Activated naive CD4-positive, alpha-beta T cell treated with Interleukin-2 at 50 U/mL for 16 hours (primary cell): ENCODE results near the gene AOAH.

Experiments
- DNase-seq: peaks from one replicate; pipeline ENCODE4 v3.0.0-alpha.2; 2020

The AOAH gene

DNA sequence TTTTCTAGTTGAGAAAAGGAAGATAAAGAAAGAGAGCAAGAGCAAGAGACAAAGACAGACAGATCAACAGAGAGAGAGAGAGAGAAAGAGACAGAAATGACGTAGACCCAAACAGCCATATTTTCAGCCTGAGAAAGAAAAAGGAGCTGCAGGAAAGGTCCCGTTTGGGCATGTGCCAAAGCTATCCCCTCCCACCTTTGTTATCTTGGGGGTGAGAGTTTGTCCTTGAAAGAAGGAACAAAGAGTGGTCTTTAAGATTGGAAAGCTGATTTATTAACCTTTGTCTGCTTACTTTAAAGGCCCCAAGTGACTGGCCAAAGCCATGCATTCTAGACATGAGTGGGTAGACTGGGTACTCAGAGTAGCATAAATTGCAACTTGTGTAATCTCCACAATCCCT is 98.2 kb downstream of the AOAH start:
- no peak for DNase-seq

DNA sequence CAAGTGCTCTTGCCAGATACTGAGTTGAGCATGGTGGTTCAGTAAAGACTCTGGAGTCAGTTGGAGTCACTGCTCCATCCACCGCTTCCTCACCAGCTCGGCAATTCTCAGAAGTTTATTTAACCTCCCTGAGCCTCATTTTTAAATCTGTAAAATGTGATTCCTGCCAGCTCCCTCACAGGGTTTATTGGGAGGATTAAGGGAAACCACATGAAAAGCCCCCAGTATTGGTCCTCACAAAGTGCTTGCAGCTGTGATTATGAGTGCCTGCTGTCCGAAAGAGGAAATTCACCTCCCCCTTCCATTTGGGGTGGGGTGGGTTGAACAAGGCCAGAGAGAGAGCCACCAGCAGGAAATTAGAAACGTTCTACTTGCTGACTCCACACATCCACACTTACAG is 99.0 kb downstream of the AOAH start:
- DNase-seq, result no peak

DNA sequence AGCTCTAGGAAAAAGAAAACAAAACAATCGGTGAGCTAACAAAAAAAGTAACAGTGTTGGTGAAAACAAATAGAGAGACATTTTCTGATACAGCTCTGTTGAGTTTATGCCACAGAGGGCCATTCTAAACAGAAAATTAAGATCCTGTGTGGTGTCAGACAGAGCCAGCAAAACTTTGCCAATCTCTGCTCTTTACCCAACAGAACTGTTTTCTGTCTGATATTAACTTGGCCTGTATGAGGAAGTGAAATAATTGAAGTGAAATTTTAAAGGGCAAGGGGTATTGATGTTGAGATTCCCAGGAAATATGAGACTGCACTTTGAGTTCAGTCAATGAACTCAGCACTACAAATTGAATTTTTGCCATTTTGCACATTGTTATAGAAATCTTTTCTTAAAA is 101.0 kb downstream of the AOAH start:
- DNase-seq, result no peak

DNA sequence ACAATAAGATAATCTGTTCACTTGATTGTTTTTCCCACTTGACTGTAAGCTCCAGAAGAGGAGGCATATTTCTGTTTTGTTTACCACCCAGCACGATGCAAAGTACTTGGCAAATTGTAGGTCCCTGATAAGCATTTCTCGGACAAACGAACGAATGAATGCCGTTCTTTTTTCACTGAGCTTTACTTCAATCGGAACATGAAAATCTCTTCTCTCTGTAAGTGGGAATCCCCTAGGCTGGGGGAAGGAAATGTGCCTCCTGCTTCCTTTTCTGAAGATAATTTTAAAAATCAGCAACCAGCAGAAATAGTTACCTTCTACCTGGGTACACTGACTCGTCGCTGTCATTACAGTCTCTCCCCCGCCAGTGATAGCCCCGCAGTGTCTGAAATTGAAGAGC is 102.9 kb downstream of the AOAH start:
- DNase-seq, result no peak

DNA sequence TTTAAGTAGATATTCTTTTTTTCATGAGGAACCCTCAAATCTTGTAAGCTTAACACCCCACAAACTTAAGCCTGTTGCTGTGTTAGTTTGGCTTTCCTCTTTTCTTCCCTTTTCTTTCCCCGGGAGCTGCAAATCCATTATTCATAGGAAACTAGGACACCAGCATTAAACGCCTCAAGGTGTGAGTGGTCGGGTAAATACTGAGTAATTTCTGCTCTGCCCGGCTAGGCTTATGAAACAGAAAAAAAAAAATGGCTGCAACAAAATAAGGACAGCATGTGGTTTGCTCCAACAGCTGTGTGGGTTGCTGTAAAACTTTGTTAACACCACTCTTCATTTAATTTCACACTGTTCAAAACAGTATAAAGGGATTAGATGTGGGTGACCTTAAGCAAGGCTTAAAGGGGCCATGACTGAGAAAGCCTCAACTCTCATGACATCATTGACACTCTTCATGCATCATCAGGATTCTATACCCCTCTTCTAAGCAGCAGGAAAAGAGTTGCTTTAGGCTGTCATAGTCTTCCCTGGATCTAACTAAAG is 104.1 kb downstream of the AOAH start:
- DNase-seq, result no peak

DNA sequence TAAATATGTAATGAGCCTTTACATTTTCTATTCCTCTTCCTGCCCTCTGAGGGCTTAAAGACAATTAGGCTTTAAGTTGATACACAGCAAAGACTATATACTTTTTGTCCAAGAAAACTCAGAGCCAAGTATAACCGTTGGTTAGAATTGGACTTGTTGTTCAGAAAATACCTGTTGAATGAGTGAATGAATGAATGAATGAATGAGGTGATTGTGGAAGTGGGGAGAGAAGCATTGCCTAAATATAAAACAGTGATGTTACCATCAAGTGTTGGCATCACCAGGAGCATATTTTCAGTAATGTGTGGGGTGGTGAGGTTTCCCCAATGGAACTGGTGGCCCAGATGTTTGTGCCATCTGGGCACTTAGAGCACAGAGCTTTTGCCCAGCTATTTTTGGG is 106.9 kb downstream of the AOAH start:
- no peak for DNase-seq

DNA sequence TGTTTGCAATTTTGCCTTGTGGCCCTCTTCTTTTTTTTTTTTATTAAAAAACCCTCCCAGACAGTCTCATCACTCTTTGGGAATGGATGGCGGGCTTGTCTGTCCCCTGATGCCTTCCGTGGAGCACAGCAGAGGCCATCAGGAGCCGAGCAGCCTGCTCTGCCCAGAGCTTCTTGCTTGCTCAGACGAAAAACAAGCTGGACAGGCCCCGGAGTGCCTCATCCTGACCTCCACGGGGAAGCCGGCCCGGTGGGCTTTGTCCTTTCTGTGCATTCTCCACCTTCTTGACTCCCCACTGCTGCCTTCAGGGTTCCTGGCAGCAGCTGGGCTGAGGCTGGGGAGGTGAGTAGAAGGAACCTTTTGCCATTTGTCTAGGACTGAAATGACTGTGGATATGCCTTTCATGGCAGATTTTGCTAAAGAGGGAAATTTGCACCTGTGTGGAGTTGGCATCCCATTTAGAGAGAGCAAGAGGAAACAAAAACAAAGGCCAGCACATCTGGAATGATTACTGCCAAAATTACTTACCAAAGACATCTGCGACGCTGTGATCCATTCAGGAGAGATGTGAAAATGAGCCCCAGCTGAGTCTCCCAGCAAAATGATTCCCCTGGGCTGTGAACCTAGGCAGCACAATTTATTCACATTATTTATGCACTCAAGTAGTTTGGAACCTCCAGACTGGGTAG is 108.3 kb downstream of the AOAH start:
- DNase-seq, result no peak

DNA sequence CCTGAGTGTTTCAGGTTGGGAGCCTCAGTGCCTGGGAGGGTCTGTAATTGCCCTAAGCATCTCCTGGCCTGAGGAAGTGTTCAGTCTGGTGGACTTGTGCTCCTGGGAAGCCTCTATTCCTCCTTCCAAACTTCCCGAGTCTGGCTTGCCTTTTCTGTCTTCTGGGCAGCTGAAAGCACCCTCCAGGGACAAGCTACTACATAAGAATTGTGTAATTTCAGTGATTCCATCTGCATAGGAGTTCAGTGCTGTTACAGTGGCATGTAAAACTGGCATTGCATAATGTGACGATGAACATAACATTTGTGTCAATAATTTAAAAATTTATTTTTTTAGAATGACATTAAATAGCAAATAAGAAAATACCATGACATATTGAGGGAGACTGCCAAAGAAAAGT is 109.3 kb downstream of the AOAH start:
- no peak for DNase-seq

DNA sequence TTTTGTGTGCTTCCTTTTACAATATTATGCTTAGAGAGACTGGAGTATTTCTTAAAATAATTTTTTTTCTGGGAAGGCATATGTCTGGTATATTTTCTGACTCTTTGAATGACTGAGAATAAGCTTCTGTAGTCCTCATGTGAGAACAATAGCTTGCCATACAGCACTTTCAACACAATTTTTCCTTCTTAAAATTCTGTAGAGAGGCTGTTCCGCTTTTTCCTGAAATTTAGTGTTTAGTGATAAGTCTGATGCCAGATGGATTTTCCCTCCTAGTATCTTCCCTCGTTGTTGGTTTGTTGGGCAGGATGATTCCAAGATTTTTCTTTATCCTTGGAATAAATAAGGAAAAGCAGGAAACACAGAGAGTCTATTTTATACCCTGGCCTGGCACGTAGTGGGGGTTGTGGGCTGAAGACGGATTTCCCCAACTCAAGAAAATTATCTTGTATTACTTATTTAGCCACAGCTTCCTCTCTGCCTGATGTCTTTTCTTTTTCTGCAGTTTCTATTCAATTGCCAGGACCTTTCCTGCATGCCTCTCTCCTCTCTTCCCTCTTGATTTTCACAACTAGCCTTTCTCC is 111.2 kb downstream of the AOAH start:
- DNase-seq, result no peak

DNA sequence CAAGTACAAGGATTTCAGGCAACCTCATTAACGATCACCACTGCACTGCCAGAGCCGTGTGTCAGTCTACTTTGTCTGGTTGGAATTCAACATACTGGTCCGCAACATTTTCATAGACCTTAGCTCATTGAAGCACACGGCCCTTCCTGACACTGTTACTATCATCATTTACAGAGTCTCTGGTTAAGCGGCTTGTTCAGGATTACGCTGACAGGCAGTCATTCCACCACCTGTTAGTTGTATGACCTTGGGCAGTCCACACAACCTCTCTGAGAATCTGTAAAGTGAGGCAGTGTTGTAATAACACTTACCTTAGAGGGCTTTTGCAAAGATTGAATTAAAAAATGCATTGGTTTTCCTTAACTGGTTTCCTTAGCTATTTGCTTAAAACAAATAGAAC is 112.6 kb downstream of the AOAH start:
- DNase-seq, result no peak

DNA sequence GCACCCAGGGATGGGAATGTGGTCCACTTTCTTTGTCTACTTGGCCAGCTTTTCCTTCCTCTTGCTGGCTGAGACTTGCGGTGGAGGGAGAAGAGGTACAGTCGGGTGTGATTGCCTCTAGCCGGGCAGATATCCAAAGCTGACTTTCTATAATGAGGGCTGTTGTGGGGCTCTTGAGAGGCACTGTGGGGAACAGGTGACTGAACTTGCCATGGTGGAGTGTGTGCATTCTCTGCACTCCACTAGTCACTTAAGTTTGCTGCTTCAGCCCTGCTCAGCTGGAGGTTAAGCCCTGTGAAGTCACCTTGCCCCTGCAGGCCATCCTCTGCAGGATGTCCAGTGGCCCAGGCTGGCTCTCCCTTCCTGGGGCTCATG is 116.6 kb downstream of the AOAH start:
- DNase-seq, result no peak

DNA sequence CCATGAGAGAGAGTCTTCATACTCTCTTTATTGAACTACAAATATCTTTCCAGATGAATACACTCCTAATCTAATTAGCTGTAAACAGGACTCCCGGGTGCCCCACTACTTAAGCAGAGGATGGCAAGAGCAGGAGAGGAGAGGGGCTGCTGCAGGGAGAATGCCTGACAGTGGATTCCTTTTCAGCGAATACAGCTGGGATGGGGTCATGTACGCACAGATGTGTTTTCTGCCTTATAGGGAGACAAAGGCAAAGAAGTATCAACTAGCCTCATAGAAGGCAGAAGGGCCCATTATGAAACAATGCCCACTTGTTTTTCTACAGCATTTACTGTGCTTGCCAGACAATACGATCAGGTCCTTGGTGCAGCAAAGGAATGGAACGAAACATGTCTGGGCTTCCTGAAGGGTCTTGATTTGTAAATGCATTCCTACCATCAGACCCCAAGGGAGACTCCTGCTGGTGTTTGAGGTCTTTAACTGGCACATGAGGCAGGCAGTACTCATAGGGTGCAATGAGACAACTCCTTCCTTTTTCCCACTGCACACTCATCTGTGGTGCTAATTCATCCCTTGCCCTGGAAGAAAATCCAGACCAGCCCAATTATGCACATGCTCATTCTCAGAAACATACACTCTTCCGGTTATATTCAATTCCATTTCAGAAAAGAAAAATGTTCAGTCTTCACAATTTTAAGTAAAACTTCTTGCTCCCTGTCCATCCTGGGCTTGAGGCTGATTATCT is 117.1 kb downstream of the AOAH start:
- no peak for DNase-seq

DNA sequence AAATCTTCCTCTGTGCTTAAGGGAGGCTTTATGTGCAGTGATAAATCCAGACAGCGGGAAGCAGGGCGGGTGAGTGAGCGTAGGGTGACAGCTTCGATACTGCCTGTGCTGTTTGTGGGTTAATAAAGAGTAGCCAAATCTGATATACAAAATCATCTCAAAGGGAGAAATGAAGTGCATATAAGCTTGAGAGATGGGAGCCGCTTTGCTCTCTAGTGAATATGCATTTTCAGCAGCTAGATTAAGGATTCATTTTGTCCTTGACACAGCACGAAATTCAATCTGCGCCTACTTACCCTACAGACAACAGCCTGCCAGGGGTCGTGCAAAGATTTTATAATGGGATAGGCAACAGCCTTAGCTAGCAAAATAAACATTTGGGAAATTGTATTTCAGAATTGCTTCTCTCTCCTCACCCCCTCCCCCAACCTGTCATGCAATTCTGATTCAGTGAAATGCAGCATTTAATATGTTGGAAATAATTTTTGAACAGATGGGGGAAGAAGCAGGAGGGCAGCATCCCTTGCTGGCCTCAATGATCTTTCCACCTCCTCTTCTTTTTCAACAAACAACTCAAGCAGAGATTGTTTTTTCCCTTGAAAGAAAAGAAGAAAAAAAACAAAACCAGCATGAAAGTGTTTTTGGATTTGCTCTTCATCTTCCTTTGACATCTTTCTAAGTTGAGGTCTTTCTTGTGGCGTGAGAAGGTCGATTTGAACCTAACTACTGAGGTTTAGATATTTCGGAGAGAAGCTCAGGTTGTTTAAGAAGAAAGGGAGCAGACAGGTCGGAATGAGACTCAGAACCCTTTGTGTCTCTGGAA is 117.9 kb downstream of the AOAH start:
- no peak for DNase-seq

DNA sequence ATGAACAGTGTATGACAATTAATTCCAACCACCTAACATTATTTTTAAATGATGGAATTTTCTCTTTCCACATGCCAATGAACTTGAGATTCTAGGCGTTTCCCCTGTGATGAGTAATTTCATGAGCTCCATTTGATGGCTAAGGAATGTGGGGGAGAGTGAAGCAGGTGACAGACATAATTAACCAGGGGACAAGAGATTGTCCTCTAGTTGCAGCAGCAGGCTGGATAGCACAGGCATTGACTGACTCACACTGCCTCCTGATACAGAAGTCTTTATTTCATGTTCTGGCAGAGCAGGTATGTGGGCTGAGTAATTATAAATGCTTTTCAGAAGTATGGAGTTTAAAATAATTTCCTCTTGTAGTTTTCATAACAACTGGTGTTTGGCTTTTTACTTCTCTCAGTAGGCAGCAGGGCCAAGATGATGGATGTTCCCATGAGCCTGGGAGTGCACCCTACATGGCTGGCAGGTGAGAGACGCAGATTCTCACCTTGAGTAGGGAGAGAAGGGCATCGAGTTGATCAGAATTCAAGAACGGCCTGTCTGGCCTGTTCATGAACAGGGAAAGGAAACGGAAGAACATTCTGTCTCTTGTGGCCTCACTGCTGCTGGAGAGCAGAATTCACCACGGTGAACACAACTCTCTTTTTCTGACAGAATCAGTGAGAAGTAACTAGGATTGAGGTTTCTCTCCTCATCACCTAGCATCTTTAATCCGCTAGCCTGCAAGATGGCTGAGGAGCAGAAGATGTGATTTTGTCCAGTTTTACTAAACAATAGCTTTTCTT is 118.8 kb downstream of the AOAH start:
- no peak for DNase-seq

DNA sequence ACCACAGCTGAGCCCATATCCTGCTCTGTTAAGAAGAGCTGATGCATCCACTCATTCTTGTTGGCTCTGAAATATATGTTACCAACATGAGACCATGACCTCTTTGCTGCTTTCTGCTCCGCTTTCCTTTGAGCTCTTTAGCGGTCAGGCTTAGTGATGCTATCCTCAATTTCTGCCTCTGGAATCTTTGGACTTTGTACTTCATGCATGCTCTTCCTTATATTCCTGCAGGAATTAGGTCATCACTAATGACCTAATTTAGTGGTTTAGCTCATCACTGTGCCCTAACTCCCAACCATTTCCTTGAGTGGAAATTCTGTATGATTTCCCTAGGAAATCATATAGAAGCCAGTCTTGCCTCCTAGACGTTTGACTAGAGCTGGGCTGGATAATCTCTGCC is 119.5 kb downstream of the AOAH start:
- no peak for DNase-seq

DNA sequence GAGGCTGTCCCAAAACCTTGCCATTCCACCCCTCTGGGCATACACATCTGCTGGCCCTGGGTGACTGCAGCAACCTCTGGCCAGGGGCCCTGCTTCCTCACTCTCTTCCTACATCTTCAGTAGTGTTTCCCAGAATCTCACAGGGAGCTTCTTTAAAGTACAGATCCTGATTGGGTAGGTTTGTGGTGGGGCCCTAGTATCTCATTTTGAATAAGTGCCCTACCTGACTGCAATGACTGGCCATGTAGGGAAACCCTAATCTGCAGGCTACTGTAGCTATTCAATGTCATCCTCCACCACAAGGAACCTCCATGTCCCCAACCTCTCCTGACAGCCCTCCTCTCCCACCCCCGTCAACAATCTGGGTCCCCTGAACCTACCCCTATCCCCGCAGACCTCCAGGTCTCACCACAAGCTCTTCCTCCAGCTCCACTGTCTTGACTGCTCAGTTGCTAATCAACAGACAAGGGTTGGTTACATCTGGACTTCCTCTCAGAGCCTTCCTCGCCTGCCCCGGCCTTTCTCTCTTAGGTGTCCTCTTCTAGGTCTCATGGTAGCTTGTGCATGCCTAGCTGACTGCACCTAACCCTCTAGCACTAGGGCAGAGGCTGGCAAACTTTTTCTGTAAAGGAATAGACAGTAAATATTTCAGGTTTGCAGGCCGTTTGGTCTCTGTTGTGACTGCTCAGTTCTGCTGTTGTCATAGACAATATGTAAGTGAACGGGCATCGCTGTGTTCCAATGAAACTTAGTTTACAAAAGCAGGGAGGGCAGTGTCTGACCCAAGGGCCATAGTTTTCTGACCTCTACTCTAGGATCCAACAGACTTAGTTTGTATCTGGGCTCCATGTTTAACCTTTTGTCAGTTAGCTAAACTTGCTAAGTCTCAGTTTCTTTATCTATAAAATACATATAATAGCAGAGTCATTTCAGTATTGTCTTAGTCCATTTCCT is 121.1 kb downstream of the AOAH start:
- DNase-seq, result no peak

DNA sequence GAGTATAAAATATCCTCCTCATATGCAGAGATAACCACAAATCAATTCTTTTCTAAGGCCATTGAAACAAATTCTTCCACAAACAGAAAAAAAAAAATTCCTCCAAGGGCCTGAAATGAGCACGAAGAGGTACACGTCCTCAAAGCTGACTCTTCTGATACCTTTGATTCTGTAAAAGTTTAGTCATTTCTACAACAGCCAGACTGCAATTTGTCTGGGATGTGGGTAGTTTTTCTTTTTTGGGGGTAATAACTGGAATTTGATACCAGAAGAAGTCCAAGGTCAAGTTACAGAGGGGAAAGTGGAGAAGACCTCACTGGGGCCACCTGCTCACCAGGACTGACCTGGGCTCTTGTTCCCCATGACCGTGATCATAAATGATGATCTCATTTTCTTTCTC is 121.8 kb downstream of the AOAH start:
- no peak for DNase-seq

DNA sequence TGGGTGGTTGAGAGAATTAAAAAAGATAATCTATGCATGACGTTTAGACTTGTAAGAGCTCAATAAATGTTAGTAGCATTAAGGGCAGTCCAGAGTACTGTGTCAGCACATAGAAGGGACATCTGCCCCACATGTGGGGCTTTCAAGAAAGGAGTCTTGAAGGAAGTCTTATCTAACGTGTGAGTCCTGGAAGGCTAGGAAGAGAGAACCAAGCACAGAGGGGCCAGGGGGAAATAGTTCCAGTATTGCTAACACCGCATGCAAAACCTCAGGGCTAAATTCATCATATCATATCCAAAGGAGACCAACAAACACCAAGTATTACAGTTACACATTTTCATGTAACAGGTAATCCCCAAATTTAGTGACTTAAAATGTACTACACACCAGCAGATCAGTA is 122.7 kb downstream of the AOAH start:
- DNase-seq, result no peak

DNA sequence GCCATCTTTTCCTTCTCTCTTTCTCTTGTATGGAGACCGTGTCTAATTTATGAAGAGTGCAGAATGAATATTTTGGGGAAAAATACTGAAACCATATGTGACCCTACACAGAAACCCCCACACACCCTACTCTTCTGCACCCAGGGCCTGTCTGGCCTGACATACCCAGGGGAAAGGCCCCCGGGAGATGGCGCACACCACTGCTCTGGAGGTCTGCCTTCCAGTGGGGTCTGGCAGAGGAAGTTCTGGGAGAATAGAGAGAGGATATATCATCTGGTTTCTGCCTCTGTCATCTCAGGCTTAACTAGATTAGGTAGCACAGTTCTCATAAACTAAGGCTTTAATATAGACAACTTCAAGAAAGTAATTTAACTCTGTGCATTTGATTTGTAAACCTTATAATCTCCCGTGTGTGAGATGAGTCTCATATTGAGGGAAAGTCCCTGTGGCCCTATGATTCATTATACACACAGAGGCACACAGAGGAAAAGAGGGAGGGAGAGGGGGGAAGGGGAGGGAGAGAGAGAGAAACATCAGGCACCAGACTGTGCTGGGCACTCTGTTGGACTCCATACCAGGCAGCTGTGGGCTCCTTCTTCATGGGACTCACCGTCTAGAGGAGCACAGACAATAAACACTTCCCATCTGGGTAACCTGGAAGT is 123.3 kb downstream of the AOAH start:
- no peak for DNase-seq

DNA sequence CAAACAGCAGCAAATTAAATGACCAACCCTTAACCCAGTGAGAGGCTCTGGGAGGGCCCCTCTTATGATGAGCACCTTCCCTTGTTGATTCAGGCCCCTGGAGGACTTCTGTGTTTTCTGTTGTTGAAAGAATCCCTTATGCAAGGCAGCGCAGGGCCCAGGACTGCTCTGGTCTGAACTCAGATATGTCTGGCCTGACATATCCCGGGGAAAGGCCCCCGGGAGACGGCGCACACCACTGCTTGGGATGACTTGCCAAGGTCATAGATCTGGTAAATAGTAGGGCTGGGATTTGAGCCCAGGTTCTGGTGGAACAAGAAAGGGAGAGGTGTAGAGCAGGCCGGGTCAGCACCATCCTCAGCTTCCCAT is 124.0 kb downstream of the AOAH start:
- no peak for DNase-seq
